WTC11 (cell line): Measurements from ENCODE around the gene HOMER1. TPM values are rescaled to one million over a fixed set of nuclear protein-coding genes. Genes with fewer than 3 reads are reported as not detected.

ENCODE experiments used
- ATAC-seq: fragments of 200-7000 bp; cut with Tn5 transposase; 2 replicates; pipeline ENCODE4 v1.10.0; 2021; ENCODE audit warnings: mild to moderate bottlenecking, moderate library complexity
- CTCF ChIA-PET: fragments of 300-600 bp; sonication (Branson Sonifier 250); formaldehyde crosslinking; loops from one replicate; lab custom pipeline; 2021; ENCODE audit warnings: antibody characterized with exemption; lab: Charles Lee
- POLR2A ChIA-PET: fragments of 350-600 bp; sonication (Branson Sonifier 250); formaldehyde crosslinking; loops from one replicate; lab custom pipeline; 2021; ENCODE audit warnings: antibody characterized with exemption; lab: Charles Lee
- DNase-seq: peaks from one replicate; pipeline ENCODE4 v3.0.0; 2021; ENCODE audit warnings: low spot score
- H3K27ac Mint-ChIP-seq: 2 replicates; pipeline ENCODE4 v1.8.0; 2021; ENCODE audit warnings: mixed read lengths
- H3K27me3 Mint-ChIP-seq: 2 replicates; pipeline ENCODE4 v1.8.0; 2021; ENCODE audit warnings: low read depth, mild to moderate bottlenecking, moderate library complexity, mixed read lengths
- H3K36me3 Mint-ChIP-seq: 2 replicates; pipeline ENCODE4 v1.8.0; 2021; ENCODE audit warnings: mixed read lengths
- H3K4me1 Mint-ChIP-seq: 2 replicates; pipeline ENCODE4 v1.8.0; 2022; ENCODE audit warnings: mixed read lengths
- H3K4me3 Mint-ChIP-seq: 2 replicates; pipeline ENCODE4 v1.8.0; 2021; ENCODE audit warnings: mild to moderate bottlenecking, moderate library complexity, mixed read lengths
- H3K9me3 Mint-ChIP-seq: 2 replicates; pipeline ENCODE4 v1.8.0; 2021; ENCODE audit warnings: mixed read lengths
- ATF3 ChIP-seq: sonication (generic); formaldehyde crosslinking; conservative IDR thresholded peaks from 2 replicates; pipeline ENCODE4 v1.8.1; 2022; ENCODE audit warnings: mild to moderate bottlenecking, missing genetic modification reagents
- CBFB ChIP-seq: sonication (generic); formaldehyde crosslinking; IDR thresholded peaks from 2 replicates; pipeline ENCODE4 v1.8.1; 2022; ENCODE audit warnings: mild to moderate bottlenecking, low read depth, missing genetic modification reagents
- CDX4 ChIP-seq: fragments of 250-450 bp; sonication (Bioruptor Pico); IDR thresholded peaks from 2 replicates; pipeline ENCODE4 v1.9.0; 2021; ENCODE audit warnings: moderate library complexity, mild to moderate bottlenecking, inconsistent platforms, borderline replicate concordance
- E2F5 ChIP-seq: sonication (generic); formaldehyde crosslinking; IDR thresholded peaks from 2 replicates; pipeline ENCODE4 v1.8.1; 2022; ENCODE audit warnings: mild to moderate bottlenecking, moderate library complexity, missing genetic modification reagents
- ERG ChIP-seq: fragments of 250-450 bp; sonication (Bioruptor Pico); IDR thresholded peaks from 2 replicates; pipeline ENCODE4 v1.8.0; 2021; ENCODE audit warnings: mild to moderate bottlenecking
- FOXK1 ChIP-seq: sonication (generic); formaldehyde crosslinking; IDR thresholded peaks from 2 replicates; pipeline ENCODE4 v1.8.0; 2022; ENCODE audit warnings: mild to moderate bottlenecking, moderate library complexity, missing genetic modification reagents
- FOXP1 ChIP-seq: sonication (generic); formaldehyde crosslinking; IDR thresholded peaks from 2 replicates; pipeline ENCODE4 v1.8.0; 2022; ENCODE audit warnings: missing genetic modification reagents, mild to moderate bottlenecking, moderate library complexity, borderline replicate concordance
- GTF2I ChIP-seq: fragments of 250-450 bp; sonication (Bioruptor Pico); conservative IDR thresholded peaks from 2 replicates; pipeline ENCODE4 v1.4.0; 2021; ENCODE audit warnings: mild to moderate bottlenecking
- HMGXB4 ChIP-seq: sonication (generic); formaldehyde crosslinking; IDR thresholded peaks from 2 replicates; pipeline ENCODE4 v1.8.1; 2023; ENCODE audit warnings: mild to moderate bottlenecking, moderate library complexity, missing genetic modification reagents
- JAZF1 ChIP-seq: fragments of 250-450 bp; sonication (Bioruptor Pico); IDR thresholded peaks from 2 replicates; pipeline ENCODE4 v1.9.0; 2021; ENCODE audit warnings: moderate library complexity, mild to moderate bottlenecking, inconsistent platforms
- JUN ChIP-seq: sonication (generic); formaldehyde crosslinking; IDR thresholded peaks from 2 replicates; pipeline ENCODE4 v1.8.0; 2023; ENCODE audit warnings: mild to moderate bottlenecking, missing genetic modification reagents
- MLX ChIP-seq: sonication (generic); formaldehyde crosslinking; IDR thresholded peaks from 2 replicates; pipeline ENCODE4 v1.8.1; 2023; ENCODE audit warnings: mild to moderate bottlenecking, missing genetic modification reagents, moderate library complexity
- NFE2L1 ChIP-seq: sonication (generic); formaldehyde crosslinking; IDR thresholded peaks from 2 replicates; pipeline ENCODE4 v1.8.1; 2023; ENCODE audit warnings: missing genetic modification reagents
- NFYB ChIP-seq: sonication (generic); formaldehyde crosslinking; conservative IDR thresholded peaks from 2 replicates; pipeline ENCODE4 v1.8.0; 2022; ENCODE audit warnings: low read depth, missing genetic modification reagents
- NR2C2 ChIP-seq: sonication (generic); formaldehyde crosslinking; IDR thresholded peaks from 2 replicates; pipeline ENCODE4 v1.8.0; 2022; ENCODE audit warnings: mild to moderate bottlenecking, missing genetic modification reagents
- RELA ChIP-seq: sonication (generic); formaldehyde crosslinking; IDR thresholded peaks from 2 replicates; pipeline ENCODE4 v1.8.1; 2022; ENCODE audit warnings: missing genetic modification reagents, mild to moderate bottlenecking, borderline replicate concordance
- SMAD3 ChIP-seq: sonication (generic); formaldehyde crosslinking; IDR thresholded peaks from 2 replicates; pipeline ENCODE4 v1.8.0; 2022; ENCODE audit warnings: missing genetic modification reagents, mild to moderate bottlenecking, borderline replicate concordance
- SP1 ChIP-seq: sonication (generic); formaldehyde crosslinking; conservative IDR thresholded peaks from 2 replicates; pipeline ENCODE4 v1.8.1; 2022; ENCODE audit warnings: missing genetic modification reagents
- USF1 ChIP-seq: sonication (generic); formaldehyde crosslinking; IDR thresholded peaks from 2 replicates; pipeline ENCODE4 v1.8.0; 2022; ENCODE audit warnings: mild to moderate bottlenecking, missing genetic modification reagents
- ZBTB21 ChIP-seq: sonication (generic); formaldehyde crosslinking; IDR thresholded peaks from 2 replicates; pipeline ENCODE4 v1.8.1; 2023; ENCODE audit warnings: mild to moderate bottlenecking, missing genetic modification reagents, borderline replicate concordance
- ZBTB43 ChIP-seq: sonication (generic); formaldehyde crosslinking; IDR thresholded peaks from 2 replicates; pipeline ENCODE4 v1.8.1; 2023; ENCODE audit warnings: mild to moderate bottlenecking, missing genetic modification reagents
- ZMAT4 ChIP-seq: fragments of 250-450 bp; sonication (Bioruptor Pico); IDR thresholded peaks from 2 replicates; pipeline ENCODE4 v1.9.0; 2021; ENCODE audit warnings: mild to moderate bottlenecking
- ZNF416 ChIP-seq: fragments of 250-450 bp; sonication (Bioruptor Pico); IDR thresholded peaks from 2 replicates; pipeline ENCODE4 v1.9.0; 2021; ENCODE audit warnings: mild to moderate bottlenecking, inconsistent platforms
- total RNA-seq: library from RNA; stranded (reverse); gene quantifications from 3 replicates; pipeline ENCODE4 v1.2.3, GENCODE V29; 2021

The HOMER1 gene
- total RNA-seq, 1 experiment from 2014 or later, result 37.6 TPM

GRCh38 chr5:79357398-79357797, 156.5 kb downstream of the HOMER1 start:
- CTCF ChIA-PET, result no interaction called here
- no peak for DNase-seq
- Mint-ChIP-seq H3K36me3 (peaks cover 12% of the 10 kb centered on the region), H3K4me3 (no peak overlapping the region), H3K27ac (no peak overlapping the region), H3K4me1 (no peaks in the 10 kb centered on the region), H3K27me3 (peaks cover 3% of the 10 kb centered on the region; the same call in 1 of the 2 replicates), H3K9me3 (peaks cover 13% of the 10 kb centered on the region)
- no peak for ATAC-seq
- no peak for TF ChIP-seq GTF2I (CRISPR knock-in tag)
- no peak for TF ChIP-seq CBFB (CRISPR knock-in tag)
- TF ChIP-seq ZBTB21 (CRISPR knock-in tag), result no peak
- TF ChIP-seq USF1 (CRISPR knock-in tag), result no peak
- TF ChIP-seq NFYB (CRISPR knock-in tag), result no peak
- no peak for TF ChIP-seq FOXK1 (CRISPR knock-in tag)
- no peak for TF ChIP-seq E2F5 (CRISPR knock-in tag)
- TF ChIP-seq, all 79 proteins: peak for 0
- POLR2A ChIA-PET, result no interaction called here

GRCh38 chr5:79349881-79350280, 164.1 kb downstream of the HOMER1 start:
- no peak overlapping the region for H3K4me3 Mint-ChIP-seq
- no peaks in the 10 kb centered on the region for H3K4me1 Mint-ChIP-seq
- no peak for ATAC-seq
- no peak overlapping the region for H3K27ac Mint-ChIP-seq
- H3K27me3 Mint-ChIP-seq, result peaks cover 3% of the 10 kb centered on the region
- ChIA-PET POLR2A (no interaction called here), CTCF (no interaction called here)
- H3K36me3 Mint-ChIP-seq, result peaks cover 20% of the 10 kb centered on the region
- TF ChIP-seq CDX4 (CRISPR knock-in tag), result no peak
- H3K9me3 Mint-ChIP-seq, result peaks cover 15% of the 10 kb centered on the region
- DNase-seq, result no peak

GRCh38 chr5:79349047-79349446, 164.9 kb downstream of the HOMER1 start:
- ATAC-seq (no peak), DNase-seq (no peak)
- no peaks in the 10 kb centered on the region for H3K4me1 Mint-ChIP-seq
- H3K36me3 Mint-ChIP-seq, result peaks cover 20% of the 10 kb centered on the region
- H3K27ac Mint-ChIP-seq, result no peak overlapping the region
- H3K4me3 Mint-ChIP-seq, result no peak overlapping the region
- peaks cover 15% of the 10 kb centered on the region for H3K9me3 Mint-ChIP-seq
- TF ChIP-seq ZMAT4 (no peak), MLX (no peak), FOXP1 (CRISPR knock-in tag) (no peak), ATF3 (no peak), ZNF416 (no peak)
- peaks cover 3% of the 10 kb centered on the region for H3K27me3 Mint-ChIP-seq
- ChIA-PET CTCF (no interaction called here), POLR2A (no interaction called here)

GRCh38 chr5:79346420-79346824, 167.5 kb downstream of the HOMER1 start:
- POLR2A ChIA-PET, result no interaction called here
- Mint-ChIP-seq H3K4me1 (no peaks in the 10 kb centered on the region), H3K27ac (no peak overlapping the region), H3K27me3 (no peaks in the 10 kb centered on the region; the same call in 1 of the 2 replicates), H3K4me3 (no peak overlapping the region), H3K9me3 (peaks cover 5% of the 10 kb centered on the region), H3K36me3 (peaks cover 4% of the 10 kb centered on the region)
- ATAC-seq, result no peak
- CTCF ChIA-PET, result no interaction called here
- no peak for DNase-seq
- TF ChIP-seq SP1 (no peak), ZBTB43 (CRISPR knock-in tag) (no peak), RELA (CRISPR knock-in tag) (no peak), HMGXB4 (CRISPR knock-in tag) (no peak), NFE2L1 (CRISPR knock-in tag) (no peak), JUN (no peak), JAZF1 (CRISPR knock-in tag) (no peak), SMAD3 (CRISPR knock-in tag) (no peak), CBFB (CRISPR knock-in tag) (no peak), NR2C2 (no peak), ERG (no peak)
